Prostate gland (tissue), 2 donors: Measurements from ENCODE around the gene DCDC1.

Source experiments
- CTCF ChIP-seq, 4 experiments: fragments of 200-600 bp in 2 of 4; fragments of 450-650 bp in 2 of 4; sonication (generic) in 2 of 4; IDR thresholded peaks; 1 replicate in 3 of 4; 2 replicates in 1 of 4; pipeline ENCODE4 v1.5.1; 2016 to 2019; ENCODE audit warnings: antibody characterized with exemption in 4 of 4, mild to moderate bottlenecking in 2 of 4, moderate library complexity in 2 of 4
- POLR2A ChIP-seq: fragments of 450-650 bp; IDR thresholded peaks from one replicate; pipeline ENCODE4 v1.6.1; 2016; ENCODE audit warnings: antibody characterized with exemption, mild to moderate bottlenecking
- POLR2AphosphoS5 ChIP-seq: sonication (generic); formaldehyde crosslinking; IDR thresholded peaks from one replicate; pipeline ENCODE4 v1.6.1; 2017; ENCODE audit warnings: antibody characterized with exemption

DNA sequence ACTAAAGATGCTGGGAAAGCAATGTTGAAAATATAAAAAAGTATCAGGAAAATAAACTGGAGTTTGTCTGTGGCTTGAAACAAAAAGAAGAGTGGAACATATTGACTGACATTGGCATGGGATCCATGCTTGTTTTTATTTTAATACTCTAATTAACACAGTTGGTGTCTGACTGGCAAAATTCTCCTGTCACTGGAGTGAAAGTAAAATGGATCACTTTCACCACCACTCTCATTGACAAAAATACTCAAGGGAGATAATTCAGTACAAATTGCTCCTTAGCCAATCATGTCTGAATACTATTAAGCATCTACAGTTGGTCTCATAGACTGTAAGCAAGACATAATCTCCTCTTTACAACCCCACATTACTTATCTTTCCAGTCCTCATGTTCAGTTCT lies 101.8 kb downstream of the DCDC1 start:
- TF ChIP-seq CTCF (IDR thresholded peaks at IDR 0.05) (no peak), POLR2A (no peak), POLR2AphosphoS5 (no peak)
